ENCODE measurements around the gene RAMAC.
"Not testable (repeated sequence)": the region's sequence is repeated elsewhere in the genome, so short reads cannot be mapped to it uniquely, and the experiment has no call there.

Gene RAMAC

DNA sequence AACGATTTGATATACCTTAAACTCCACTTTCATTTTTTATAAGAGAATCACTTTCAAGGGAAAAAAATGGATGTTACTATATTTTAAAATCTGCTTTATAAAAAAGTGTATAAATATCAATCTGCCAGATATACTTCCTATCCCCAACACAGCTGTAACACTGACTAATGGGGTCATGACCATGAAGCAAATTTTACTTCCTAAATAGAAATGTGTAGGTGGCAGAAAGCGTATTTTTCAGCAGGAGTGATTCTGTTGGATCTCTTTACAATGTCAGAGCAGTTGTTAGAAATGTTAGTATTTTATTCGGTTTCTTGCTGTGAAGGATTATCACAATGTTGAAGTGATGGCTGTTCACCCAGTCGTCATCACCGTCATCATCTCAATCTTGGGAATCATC, 30.9 kb downstream of the RAMAC start:
- no peak for DNase-seq

DNA sequence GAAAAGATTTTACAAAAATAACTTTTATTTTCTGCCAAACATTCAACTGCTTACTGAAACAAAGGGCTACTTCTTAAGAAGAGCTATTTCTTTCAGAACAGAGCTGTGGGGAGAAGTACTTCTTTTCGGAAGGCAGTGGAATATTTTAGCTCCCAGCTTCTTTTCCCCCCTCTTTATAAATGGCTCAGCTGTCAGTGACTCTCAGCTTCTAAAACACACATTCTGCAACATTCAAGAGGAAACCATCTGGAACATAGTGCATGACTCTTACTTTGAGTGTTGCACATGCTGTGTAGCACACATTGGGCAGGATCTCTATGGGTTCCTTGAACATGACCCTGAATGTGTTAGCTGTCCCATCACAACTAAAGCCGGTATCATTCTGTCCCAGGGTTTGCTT, 32.4 kb downstream of the RAMAC start:
- no peak for DNase-seq

DNA sequence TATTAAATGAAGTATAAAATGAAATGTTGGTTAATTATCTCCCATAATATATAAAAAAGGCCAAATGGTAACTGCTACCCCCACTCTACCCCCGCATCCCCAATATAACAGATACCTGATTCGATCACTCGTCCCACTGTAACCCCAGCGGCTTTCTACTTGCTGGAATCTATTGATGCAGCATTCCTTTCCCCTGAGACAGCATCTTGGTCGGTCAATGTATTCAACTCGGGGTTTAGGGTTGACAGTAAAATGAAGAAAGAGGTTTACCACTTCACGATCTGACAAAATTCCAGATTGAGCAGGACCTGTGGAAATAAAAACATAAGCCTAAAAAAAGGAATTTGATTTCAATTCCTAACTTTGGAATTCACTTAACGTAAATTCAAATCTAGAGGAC, 44.0 kb downstream of the RAMAC start:
- DNase-seq, result peak; percentile 6

DNA sequence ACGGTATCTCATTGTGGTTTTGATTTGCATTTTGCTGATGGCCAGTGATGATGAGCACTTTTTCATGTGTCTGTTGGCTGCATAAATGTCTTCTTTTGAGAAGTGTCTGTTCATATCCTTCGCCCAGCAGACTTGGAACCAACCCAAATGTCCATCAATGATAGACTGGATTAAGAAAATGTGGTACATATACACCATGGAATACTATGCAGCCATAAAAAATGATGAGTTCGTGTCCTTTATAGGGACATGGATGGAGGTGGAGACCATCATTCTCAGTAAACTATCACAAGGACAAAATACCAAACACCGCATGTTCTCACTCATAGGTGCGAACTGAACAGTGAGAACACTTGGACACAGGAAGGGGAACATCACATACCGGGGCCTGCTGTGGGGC, 45.2 kb downstream of the RAMAC start:
- DNase-seq, result not testable (repeated sequence)

DNA sequence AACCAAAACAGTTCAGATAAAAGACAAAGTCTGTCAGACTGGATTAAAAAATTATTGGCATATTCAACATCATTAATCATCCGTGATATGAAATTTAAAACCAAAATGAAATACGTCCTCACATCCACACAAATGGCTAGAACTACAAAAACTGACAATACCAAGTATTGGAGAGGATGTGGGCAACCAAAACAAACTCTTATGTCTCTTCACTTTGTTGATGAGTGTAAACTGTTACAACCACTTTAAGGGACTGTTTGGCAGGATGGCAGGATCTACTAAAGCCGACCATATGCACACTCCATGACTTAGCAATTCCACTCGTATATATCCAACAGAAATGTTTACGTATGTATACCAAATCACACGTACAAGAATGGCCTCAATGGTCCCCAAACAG, 50.2 kb downstream of the RAMAC start:
- DNase-seq, result no peak

DNA sequence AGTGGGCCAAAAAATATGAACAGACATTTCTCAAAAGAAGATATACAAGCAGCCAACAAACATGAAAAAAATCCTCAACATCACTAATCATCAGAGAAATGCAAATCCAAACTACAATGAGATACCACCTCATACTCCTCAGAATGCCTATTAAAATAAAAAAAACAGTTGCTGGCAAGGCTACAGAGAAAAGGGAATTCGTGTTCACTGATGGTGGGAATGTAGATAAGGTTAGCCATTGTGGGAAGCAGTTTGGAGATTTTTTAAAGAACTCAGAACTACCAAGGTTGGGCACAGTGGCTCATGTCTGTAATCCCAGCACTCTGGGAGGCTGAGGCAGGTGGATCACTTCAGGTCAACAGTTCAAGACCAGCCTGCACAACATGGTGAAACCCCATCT, 53.2 kb downstream of the RAMAC start:
- DNase-seq, result no peak
